NCI-H2081 (cell line): ENCODE measurements around the gene RSAD1.

Source experiments
- DNase-seq, 2 experiments: peaks; one replicate each; lab custom pipeline; 2025; lab: John Stamatoyannopoulos, UW

RSAD1 gene

GRCh38 chr17:50458270-50458669 lies 20.4 kb upstream of the RSAD1 start:
- DNase-seq, result no peak

- DNase-seq, result no peak
Measured at GRCh38 chr17:50458701-50459676, 19.7 kb upstream of the RSAD1 start.

- DNase-seq, result no peak
Measured at GRCh38 chr17:50459756-50460155, 18.9 kb upstream of the RSAD1 start.

GRCh38 chr17:50460831-50461526 lies 17.7 kb upstream of the RSAD1 start:
- no peak for DNase-seq

GRCh38 chr17:50461550-50462132 lies 17.0 kb upstream of the RSAD1 start:
- DNase-seq, result no peak

GRCh38 chr17:50462446-50462845 lies 16.2 kb upstream of the RSAD1 start:
- DNase-seq, result no peak

GRCh38 chr17:50464121-50464520 lies 14.5 kb upstream of the RSAD1 start:
- DNase-seq, result no peak

- no peak for DNase-seq
Measured at GRCh38 chr17:50464736-50465135, 13.9 kb upstream of the RSAD1 start.

- DNase-seq, result no peak
Measured at GRCh38 chr17:50465171-50465570, 13.5 kb upstream of the RSAD1 start.

GRCh38 chr17:50465635-50466034 lies 13.0 kb upstream of the RSAD1 start:
- DNase-seq, result no peak

- no peak for DNase-seq
Measured at GRCh38 chr17:50466371-50467113, 12.1 kb upstream of the RSAD1 start.

GRCh38 chr17:50467114-50467854 lies 11.4 kb upstream of the RSAD1 start:
- DNase-seq, result no peak

- DNase-seq, result no peak
Measured at GRCh38 chr17:50467855-50468303, 10.8 kb upstream of the RSAD1 start.

- no peak for DNase-seq
Measured at GRCh38 chr17:50468304-50469207, 10.1 kb upstream of the RSAD1 start, which contains the start of gene CHAD. Gene CHAD, minus strand, starts transcription at chr17:50468880. Its CDS starts 67 bp downstream, at chr17:50468813.

- no peak for DNase-seq
Measured at GRCh38 chr17:50469208-50469605, 9.5 kb upstream of the RSAD1 start.

GRCh38 chr17:50469671-50470305 lies 8.9 kb upstream of the RSAD1 start:
- DNase-seq, result no peak

GRCh38 chr17:50470426-50470825 lies 8.2 kb upstream of the RSAD1 start:
- no peak for DNase-seq

- DNase-seq, result no peak
Measured at GRCh38 chr17:50471009-50471905, 7.4 kb upstream of the RSAD1 start.

- no peak for DNase-seq
Measured at GRCh38 chr17:50472286-50472685, 6.4 kb upstream of the RSAD1 start.
